ENCODE measurements around the gene B3GALT6.

B3GALT6 gene

DNA sequence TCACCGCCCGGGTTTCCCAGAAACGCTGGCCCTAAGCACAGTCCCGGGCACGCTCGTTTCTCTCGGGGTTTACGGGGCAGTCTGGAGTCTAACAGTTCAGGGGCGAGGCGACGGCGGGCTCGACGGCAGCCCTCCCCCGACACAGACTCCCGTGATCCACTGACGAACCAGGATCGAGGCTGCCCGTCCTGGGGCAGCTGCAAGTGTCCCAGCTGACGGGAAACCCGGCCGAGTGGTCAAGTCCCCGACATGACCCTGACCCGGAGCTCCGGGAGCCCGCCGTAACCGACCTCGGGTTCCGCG lies 41.1 kb downstream of the B3GALT6 start:
- peaks cover 31% of the 10 kb centered on the region for H3K36me3 ChIP-seq
- DNase-seq: no peak
- H3K27me3 ChIP-seq (ENCODE audit: insufficient read depth, low read depth, severe bottlenecking): no peaks in the 10 kb centered on the region
- H3K4me3 ChIP-seq (ENCODE audit: low read depth, low read length): peak overlapping the region; percentile 77
- H3K27ac ChIP-seq: peak overlapping the region; percentile 97
- no peaks in the 10 kb centered on the region for H3K9me3 ChIP-seq (ENCODE audit: severe bottlenecking)
- TF ChIP-seq, protein P1, sequence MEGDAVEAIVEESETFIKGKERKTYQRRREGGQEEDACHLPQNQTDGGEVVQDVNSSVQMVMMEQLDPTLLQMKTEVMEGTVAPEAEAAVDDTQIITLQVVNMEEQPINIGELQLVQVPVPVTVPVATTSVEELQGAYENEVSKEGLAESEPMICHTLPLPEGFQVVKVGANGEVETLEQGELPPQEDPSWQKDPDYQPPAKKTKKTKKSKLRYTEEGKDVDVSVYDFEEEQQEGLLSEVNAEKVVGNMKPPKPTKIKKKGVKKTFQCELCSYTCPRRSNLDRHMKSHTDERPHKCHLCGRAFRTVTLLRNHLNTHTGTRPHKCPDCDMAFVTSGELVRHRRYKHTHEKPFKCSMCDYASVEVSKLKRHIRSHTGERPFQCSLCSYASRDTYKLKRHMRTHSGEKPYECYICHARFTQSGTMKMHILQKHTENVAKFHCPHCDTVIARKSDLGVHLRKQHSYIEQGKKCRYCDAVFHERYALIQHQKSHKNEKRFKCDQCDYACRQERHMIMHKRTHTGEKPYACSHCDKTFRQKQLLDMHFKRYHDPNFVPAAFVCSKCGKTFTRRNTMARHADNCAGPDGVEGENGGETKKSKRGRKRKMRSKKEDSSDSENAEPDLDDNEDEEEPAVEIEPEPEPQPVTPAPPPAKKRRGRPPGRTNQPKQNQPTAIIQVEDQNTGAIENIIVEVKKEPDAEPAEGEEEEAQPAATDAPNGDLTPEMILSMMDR (IDR thresholded peaks at IDR 0.05; ENCODE audit: low read depth, low read length): no peak

DNA sequence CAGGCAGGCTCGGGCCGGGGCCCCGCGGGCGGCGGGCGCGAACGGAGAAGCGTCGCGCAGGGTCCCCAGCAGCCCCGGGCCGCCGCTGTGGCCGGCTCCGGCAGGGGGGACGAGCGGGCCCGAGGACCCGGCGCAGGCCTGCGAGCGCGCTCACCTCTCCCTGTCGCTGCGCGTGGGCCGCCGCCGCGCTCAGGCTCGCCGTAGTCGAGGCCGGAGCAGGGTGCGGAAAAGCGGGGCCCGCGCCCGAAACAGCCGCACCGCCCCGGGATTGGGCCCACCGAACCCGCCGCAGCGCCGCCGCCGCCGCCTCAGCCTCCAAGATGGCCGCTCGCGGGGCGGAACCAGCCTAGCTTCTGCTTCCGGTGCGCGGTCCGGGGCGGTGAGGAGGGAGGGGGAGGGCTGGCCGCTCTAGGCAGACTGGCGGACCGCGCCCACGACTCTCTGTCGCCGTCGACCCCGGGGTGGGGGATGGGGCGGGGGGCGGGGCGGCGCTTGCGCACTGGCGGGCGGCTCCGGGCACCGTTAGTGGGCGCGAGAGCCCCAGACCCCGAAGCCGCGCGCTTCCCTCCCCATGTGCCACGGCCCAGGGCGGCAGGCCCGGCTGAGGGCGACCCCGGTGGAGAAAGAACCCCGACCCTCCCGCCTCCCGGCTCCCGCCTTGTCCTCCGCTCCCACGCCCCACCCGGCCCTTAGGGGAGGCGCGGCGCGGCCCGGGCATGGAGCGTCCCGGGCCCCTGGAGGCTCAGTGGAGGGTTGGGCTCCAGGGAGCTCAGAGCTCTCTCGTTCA lies 41.7 kb downstream of the B3GALT6 start, which contains the start of gene UBE2J2:
Gene UBE2J2 (minus strand): TSS at position 343 of the 787 bp plus-strand sequence. CDS start 5,862 bp downstream, outside the sequence.
- peak within 1 kb of the TSS; percentile 97 for H3K27ac ChIP-seq
- peak within 1 kb of the TSS; percentile 77 for H3K4me3 ChIP-seq (ENCODE audit: low read depth, low read length)
- no peaks in the 10 kb centered on the region for H3K9me3 ChIP-seq (ENCODE audit: severe bottlenecking)
- peak; percentile 93 for DNase-seq
- peaks cover 25% of the 10 kb centered on the region for H3K36me3 ChIP-seq
- no peaks in the 10 kb centered on the region for H3K27me3 ChIP-seq (ENCODE audit: insufficient read depth, low read depth, severe bottlenecking)
- TF ChIP-seq, protein P1 (IDR thresholded peaks at IDR 0.05; ENCODE audit: low read depth, low read length): no peak

DNA sequence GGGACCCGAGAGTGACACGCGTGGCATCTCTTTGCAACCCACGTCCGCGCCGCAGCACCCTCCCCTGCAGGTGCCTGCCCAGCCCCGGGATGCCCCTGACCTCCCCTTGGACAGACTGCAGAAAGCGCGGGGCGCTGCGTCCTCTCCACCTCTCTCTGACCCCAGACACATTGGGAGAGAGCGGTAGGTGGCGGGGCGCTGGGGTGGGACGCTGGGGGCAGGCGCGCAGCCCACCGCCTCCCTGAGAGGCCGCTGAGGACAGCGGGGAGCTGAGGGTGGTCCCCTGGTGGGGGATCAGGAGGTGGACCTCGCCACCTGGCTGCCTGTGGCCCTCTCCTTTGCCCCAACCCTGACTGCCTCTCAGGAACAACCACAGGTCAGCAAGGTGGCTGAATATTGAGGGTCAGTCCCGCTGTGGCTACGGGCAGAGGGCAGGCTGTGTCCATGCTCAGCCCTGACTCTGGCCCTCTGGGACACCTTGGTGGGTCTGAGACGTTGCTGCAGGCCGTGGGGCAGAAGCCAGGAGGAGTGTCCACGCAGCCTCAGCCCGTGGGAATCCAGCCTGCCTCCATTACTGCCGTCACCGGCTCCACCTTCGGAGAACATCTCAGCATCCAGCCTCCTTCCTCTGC lies 42.4 kb downstream of the B3GALT6 start:
- DNase-seq: no peak
- no peaks in the 10 kb centered on the region for H3K27me3 ChIP-seq (ENCODE audit: insufficient read depth, low read depth, severe bottlenecking)
- peaks cover 24% of the 10 kb centered on the region for H3K36me3 ChIP-seq
- TF ChIP-seq, protein P1 (IDR thresholded peaks at IDR 0.05; ENCODE audit: low read depth, low read length): no peak
- H3K9me3 ChIP-seq (ENCODE audit: severe bottlenecking): no peaks in the 10 kb centered on the region
- peak overlapping the region; percentile 97 for H3K27ac ChIP-seq
- H3K4me3 ChIP-seq (ENCODE audit: low read depth, low read length): peak overlapping the region; percentile 77

DNA sequence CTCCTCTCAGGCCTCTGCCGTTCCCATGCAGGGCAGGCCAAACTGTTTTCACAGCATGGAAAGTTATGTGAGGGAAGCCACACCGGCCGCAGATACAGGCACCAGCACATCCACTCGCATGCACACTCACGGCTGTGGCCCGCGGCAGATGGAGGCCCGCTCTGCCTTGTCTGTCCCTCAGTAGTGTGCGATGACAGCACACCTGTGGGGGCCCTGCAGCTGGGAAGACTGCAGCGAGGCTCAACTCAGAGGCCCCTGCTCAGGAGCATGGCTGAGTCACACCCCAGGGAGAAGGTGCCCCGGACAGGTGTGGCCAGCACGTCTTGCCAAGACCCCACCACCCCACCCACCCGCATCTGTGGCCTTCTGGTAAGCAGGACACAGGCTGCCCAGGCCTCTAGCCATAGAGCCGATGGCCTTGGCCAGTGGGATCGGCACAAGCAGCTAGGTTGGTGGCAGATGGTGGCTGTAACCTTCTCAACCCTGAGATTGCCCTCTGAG lies 42.9 kb downstream of the B3GALT6 start:
- peak overlapping the region; percentile 77; the same call in 1 of the 2 replicates for H3K4me3 ChIP-seq (ENCODE audit: low read depth, low read length)
- H3K36me3 ChIP-seq: peaks cover 19% of the 10 kb centered on the region
- peak overlapping the region; percentile 97 for H3K27ac ChIP-seq
- H3K27me3 ChIP-seq (ENCODE audit: insufficient read depth, low read depth, severe bottlenecking): no peaks in the 10 kb centered on the region
- no peaks in the 10 kb centered on the region for H3K9me3 ChIP-seq (ENCODE audit: severe bottlenecking)
- TF ChIP-seq, protein P1 (IDR thresholded peaks at IDR 0.05; ENCODE audit: low read depth, low read length): no peak
- DNase-seq: peak; percentile 62

DNA sequence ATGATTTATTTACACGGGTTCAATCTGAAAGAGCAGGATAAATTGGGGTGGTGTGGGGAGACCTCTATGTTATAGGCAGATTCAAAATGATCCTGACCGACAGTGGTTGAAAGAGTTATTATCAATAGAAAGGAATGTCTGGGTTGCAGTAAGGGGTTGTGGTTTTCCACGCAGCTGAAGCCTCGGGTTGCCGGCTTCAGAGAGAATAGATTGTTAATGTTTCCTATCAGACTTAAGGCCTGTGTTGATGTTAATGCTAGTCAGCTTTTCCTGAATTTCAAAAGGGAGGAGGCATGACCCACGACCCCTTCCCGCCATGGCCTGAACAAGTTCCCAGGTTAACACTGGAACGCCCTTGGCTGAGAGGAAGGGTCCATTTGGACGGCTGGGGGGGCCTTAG lies 43.8 kb downstream of the B3GALT6 start:
- Histone ChIP-seq H3K27ac (peak overlapping the region; percentile 97), H3K36me3 (peaks cover 16% of the 10 kb centered on the region), H3K9me3 (ENCODE audit: severe bottlenecking) (no peaks in the 10 kb centered on the region), H3K4me3 (ENCODE audit: low read depth, low read length) (no peak overlapping the region), H3K27me3 (ENCODE audit: insufficient read depth, low read depth, severe bottlenecking) (no peaks in the 10 kb centered on the region)
- TF ChIP-seq, protein P1 (IDR thresholded peaks at IDR 0.05; ENCODE audit: low read depth, low read length): no peak
- DNase-seq: no peak
